Measurements from ENCODE around the gene ST7.

The ST7 gene

GRCh38 chr7:117116211-117116610 lies 162.9 kb downstream of the ST7 start:
- TF ChIP-seq TSHZ2 (CRISPR knock-in tag; IDR thresholded peaks at IDR 0.05) (no peak), POU6F1 (CRISPR knock-in tag; IDR thresholded peaks at IDR 0.05; ENCODE audit: borderline replicate concordance, low read depth) (no peak), OSR1 (CRISPR knock-in tag; IDR thresholded peaks at IDR 0.05) (no peak), SNAI2 (CRISPR knock-in tag; IDR thresholded peaks at IDR 0.05) (no peak), GLIS3 (CRISPR knock-in tag; IDR thresholded peaks at IDR 0.05) (no peak), ZNF70 (CRISPR knock-in tag; IDR thresholded peaks at IDR 0.05) (no peak)
- ATAC-seq: no peak

GRCh38 chr7:117117172-117117571 lies 163.9 kb downstream of the ST7 start:
- no peak for TF ChIP-seq CSDC2 (CRISPR knock-in tag; IDR thresholded peaks at IDR 0.05)
- TF ChIP-seq OSR1 (CRISPR knock-in tag; IDR thresholded peaks at IDR 0.05): no peak
- no peak for TF ChIP-seq ZNF8 (CRISPR knock-in tag; IDR thresholded peaks at IDR 0.05)
- TF ChIP-seq SNAI2 (CRISPR knock-in tag; IDR thresholded peaks at IDR 0.05): no peak
- TF ChIP-seq TSHZ2 (CRISPR knock-in tag; IDR thresholded peaks at IDR 0.05): no peak
- TF ChIP-seq ZC3H10 (CRISPR knock-in tag; IDR thresholded peaks at IDR 0.05): no peak
- no peak for TF ChIP-seq POU6F1 (CRISPR knock-in tag; IDR thresholded peaks at IDR 0.05; ENCODE audit: borderline replicate concordance, low read depth)
- TF ChIP-seq ISL1 (CRISPR knock-in tag; IDR thresholded peaks at IDR 0.05): no peak
- TF ChIP-seq ZFP30 (CRISPR knock-in tag; IDR thresholded peaks at IDR 0.05): no peak
- no peak for TF ChIP-seq ZNF70 (CRISPR knock-in tag; IDR thresholded peaks at IDR 0.05)
- TF ChIP-seq GLIS3 (CRISPR knock-in tag; IDR thresholded peaks at IDR 0.05): no peak
- TF ChIP-seq PPARA (CRISPR knock-in tag; IDR thresholded peaks at IDR 0.05; ENCODE audit: borderline replicate concordance): no peak
- TF ChIP-seq, protein P1, sequence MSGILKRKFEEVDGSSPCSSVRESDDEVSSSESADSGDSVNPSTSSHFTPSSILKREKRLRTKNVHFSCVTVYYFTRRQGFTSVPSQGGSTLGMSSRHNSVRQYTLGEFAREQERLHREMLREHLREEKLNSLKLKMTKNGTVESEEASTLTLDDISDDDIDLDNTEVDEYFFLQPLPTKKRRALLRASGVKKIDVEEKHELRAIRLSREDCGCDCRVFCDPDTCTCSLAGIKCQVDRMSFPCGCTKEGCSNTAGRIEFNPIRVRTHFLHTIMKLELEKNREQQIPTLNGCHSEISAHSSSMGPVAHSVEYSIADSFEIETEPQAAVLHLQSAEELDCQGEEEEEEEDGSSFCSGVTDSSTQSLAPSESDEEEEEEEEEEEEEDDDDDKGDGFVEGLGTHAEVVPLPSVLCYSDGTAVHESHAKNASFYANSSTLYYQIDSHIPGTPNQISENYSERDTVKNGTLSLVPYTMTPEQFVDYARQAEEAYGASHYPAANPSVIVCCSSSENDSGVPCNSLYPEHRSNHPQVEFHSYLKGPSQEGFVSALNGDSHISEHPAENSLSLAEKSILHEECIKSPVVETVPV (CRISPR knock-in tag; IDR thresholded peaks at IDR 0.05): no peak
- TF ChIP-seq, protein P2, sequence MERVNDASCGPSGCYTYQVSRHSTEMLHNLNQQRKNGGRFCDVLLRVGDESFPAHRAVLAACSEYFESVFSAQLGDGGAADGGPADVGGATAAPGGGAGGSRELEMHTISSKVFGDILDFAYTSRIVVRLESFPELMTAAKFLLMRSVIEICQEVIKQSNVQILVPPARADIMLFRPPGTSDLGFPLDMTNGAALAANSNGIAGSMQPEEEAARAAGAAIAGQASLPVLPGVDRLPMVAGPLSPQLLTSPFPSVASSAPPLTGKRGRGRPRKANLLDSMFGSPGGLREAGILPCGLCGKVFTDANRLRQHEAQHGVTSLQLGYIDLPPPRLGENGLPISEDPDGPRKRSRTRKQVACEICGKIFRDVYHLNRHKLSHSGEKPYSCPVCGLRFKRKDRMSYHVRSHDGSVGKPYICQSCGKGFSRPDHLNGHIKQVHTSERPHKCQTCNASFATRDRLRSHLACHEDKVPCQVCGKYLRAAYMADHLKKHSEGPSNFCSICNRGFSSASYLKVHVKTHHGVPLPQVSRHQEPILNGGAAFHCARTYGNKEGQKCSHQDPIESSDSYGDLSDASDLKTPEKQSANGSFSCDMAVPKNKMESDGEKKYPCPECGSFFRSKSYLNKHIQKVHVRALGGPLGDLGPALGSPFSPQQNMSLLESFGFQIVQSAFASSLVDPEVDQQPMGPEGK (CRISPR knock-in tag; IDR thresholded peaks at IDR 0.05; ENCODE audit: borderline replicate concordance): no peak
- TF ChIP-seq TCF4 (CRISPR knock-in tag; IDR thresholded peaks at IDR 0.05; ENCODE audit: borderline replicate concordance): no peak
- TF ChIP-seq TOX (CRISPR knock-in tag; IDR thresholded peaks at IDR 0.05; ENCODE audit: borderline replicate concordance): no peak
- no peak for TF ChIP-seq ARNTL (CRISPR knock-in tag; IDR thresholded peaks at IDR 0.05; ENCODE audit: borderline replicate concordance, low read depth)
- TF ChIP-seq RARB (CRISPR knock-in tag; IDR thresholded peaks at IDR 0.05): no peak
- no peak for TF ChIP-seq ZFP3 (CRISPR knock-in tag; IDR thresholded peaks at IDR 0.05)
- TF ChIP-seq ESRRG (CRISPR knock-in tag; IDR thresholded peaks at IDR 0.05): no peak
- no peak for ATAC-seq

Measured in SK-N-SH treated with all-trans-retinoic acid at 6 μM for 48 hours (cell line).